Upper lobe of right lung (tissue), 1 donor: ENCODE measurements around the gene NPFFR2. TPM values are rescaled to one million over a fixed set of nuclear protein-coding genes. Genes with fewer than 3 reads are reported as not detected.
"Not testable (repeated sequence)": the region's sequence is repeated elsewhere in the genome, so short reads cannot be mapped to it uniquely, and the experiment has no call there.

Experiments used
- ATAC-seq: fragments of 200-7000 bp; cut with Tn5 transposase; one replicate; pipeline ENCODE4 v1.9.1; 2020; ENCODE audit warnings: mild to moderate bottlenecking, moderate library complexity
- DNase-seq: peaks from one replicate; pipeline ENCODE4 v3.0.0-alpha.2; 2020
- H3K27ac ChIP-seq: fragments of 200-600 bp; one replicate; pipeline ENCODE4 v1.8.0; 2022
- H3K27me3 ChIP-seq: fragments of 200-600 bp; one replicate; pipeline ENCODE4 v1.8.0; 2022; ENCODE audit warnings: mild to moderate bottlenecking
- H3K36me3 ChIP-seq: fragments of 200-600 bp; one replicate; pipeline ENCODE4 v1.8.0; 2022
- H3K4me1 ChIP-seq: fragments of 200-600 bp; one replicate; pipeline ENCODE4 v1.8.0; 2022
- H3K4me3 ChIP-seq: fragments of 200-600 bp; one replicate; pipeline ENCODE4 v1.8.0; 2022; ENCODE audit warnings: mild to moderate bottlenecking
- H3K9me3 ChIP-seq: fragments of 200-600 bp; one replicate; pipeline ENCODE4 v1.8.0; 2022
- CTCF ChIP-seq: fragments of 200-600 bp; IDR thresholded peaks from one replicate; pipeline ENCODE4 v1.8.0; 2022; ENCODE audit warnings: antibody characterized with exemption
- intact Hi-C: fragments of 100-400 bp; cut with DNase I; formaldehyde crosslinking; loops from one replicate; pipeline ENCODE4 v1.11.0; 2022
- total RNA-seq: library from RNA; stranded (reverse); fragmentation: NEBNext Ultra II Directional; extraction: Animal tissue kit (Norgen Biotek cat#: 25700); gene quantifications from one replicate; pipeline ENCODE4 v1.2.1, GENCODE V29; 2021
- donor health status: DM: no; HTN: yes; CAD: no; lungs with severe emphysema.

The NPFFR2 gene
- total RNA-seq, 1 donor from 2014 or later: not detected

- no peaks in the 10 kb centered on the region for H3K4me1 ChIP-seq
- ATAC-seq: no peak
- H3K27ac ChIP-seq: no peak overlapping the region
- no peaks in the 10 kb centered on the region for H3K9me3 ChIP-seq
- no peaks in the 10 kb centered on the region for H3K27me3 ChIP-seq
- no peaks in the 10 kb centered on the region for H3K36me3 ChIP-seq
- intact Hi-C loops: no loop called here
- H3K4me3 ChIP-seq: no peak overlapping the region
- TF ChIP-seq CTCF: no peak
- DNase-seq: no peak
These were observed 80.1 kb downstream of the NPFFR2 start for GRCh38 chr4:72111863-72112262.

- DNase-seq (no peak), ATAC-seq (no peak)
- H3K36me3 ChIP-seq: no peaks in the 10 kb centered on the region
- H3K4me1 ChIP-seq: no peaks in the 10 kb centered on the region
- no peaks in the 10 kb centered on the region for H3K27me3 ChIP-seq
- intact Hi-C loops: no loop called here
- TF ChIP-seq CTCF: no peak
- H3K4me3 ChIP-seq: no peak overlapping the region
- no peak overlapping the region for H3K27ac ChIP-seq
- no peaks in the 10 kb centered on the region for H3K9me3 ChIP-seq
These were observed 80.8 kb downstream of the NPFFR2 start for GRCh38 chr4:72112514-72113156.

GRCh38 chr4:72118017-72118416, 86.2 kb downstream of the NPFFR2 start:
- Histone ChIP-seq H3K27me3 (no peaks in the 10 kb centered on the region), H3K27ac (no peak overlapping the region), H3K9me3 (no peaks in the 10 kb centered on the region), H3K4me3 (no peak overlapping the region), H3K4me1 (no peaks in the 10 kb centered on the region), H3K36me3 (no peaks in the 10 kb centered on the region)
- intact Hi-C loops: no loop called here
- ATAC-seq (no peak), DNase-seq (no peak)
- no peak for TF ChIP-seq CTCF

GRCh38 chr4:72119946-72120345, 88.1 kb downstream of the NPFFR2 start:
- H3K9me3 ChIP-seq: no peaks in the 10 kb centered on the region
- H3K27ac ChIP-seq: no peak overlapping the region
- no peaks in the 10 kb centered on the region for H3K27me3 ChIP-seq
- H3K4me3 ChIP-seq: no peak overlapping the region
- no peaks in the 10 kb centered on the region for H3K36me3 ChIP-seq
- no peak for DNase-seq
- ATAC-seq: peak; percentile 55
- no peak for TF ChIP-seq CTCF
- intact Hi-C loops: no loop called here
- no peaks in the 10 kb centered on the region for H3K4me1 ChIP-seq

- no peaks in the 10 kb centered on the region for H3K4me1 ChIP-seq
- no peak overlapping the region for H3K4me3 ChIP-seq
- no peak for DNase-seq
- no peak for ATAC-seq
- H3K36me3 ChIP-seq: no peaks in the 10 kb centered on the region
- intact Hi-C loops: no loop called here
- H3K9me3 ChIP-seq: no peaks in the 10 kb centered on the region
- no peak for TF ChIP-seq CTCF
- no peaks in the 10 kb centered on the region for H3K27me3 ChIP-seq
- no peak overlapping the region for H3K27ac ChIP-seq
These were observed 96.9 kb downstream of the NPFFR2 start for GRCh38 chr4:72128741-72129140.

- Histone ChIP-seq H3K27ac (no peak overlapping the region), H3K4me1 (no peaks in the 10 kb centered on the region), H3K9me3 (no peaks in the 10 kb centered on the region), H3K27me3 (no peaks in the 10 kb centered on the region), H3K36me3 (no peaks in the 10 kb centered on the region), H3K4me3 (no peak overlapping the region)
- TF ChIP-seq CTCF: no peak
- intact Hi-C loops: no loop called here
- DNase-seq (no peak), ATAC-seq (no peak)
These were observed 104.6 kb downstream of the NPFFR2 start for GRCh38 chr4:72136429-72136828.

- DNase-seq, ATAC-seq, H3K9me3 ChIP-seq, intact Hi-C loops, H3K27me3 ChIP-seq, H3K36me3 ChIP-seq, H3K4me3 ChIP-seq, H3K27ac ChIP-seq, H3K4me1 ChIP-seq: not testable (repeated sequence)
These were observed 108.2 kb downstream of the NPFFR2 start for GRCh38 chr4:72139997-72140396.
